Heart left ventricle (tissue), 13 donors: ENCODE results near the gene SLCO3A1.

Source experiments
- CTCF ChIP-seq, 12 donors: fragments of 200-600 bp; sonication (generic) in 4 of 12; IDR thresholded peaks; one replicate each; pipeline versions ENCODE4 v1.5.0 to v1.8.0; 2018 to 2022; ENCODE audit warnings: antibody characterized with exemption in 12 of 12, mild to moderate bottlenecking in 5 of 12
- POLR2A ChIP-seq, 2 donors: fragments of 450-650 bp; IDR thresholded peaks; one replicate each; pipeline ENCODE4 v1.6.1; 2017; ENCODE audit warnings: antibody characterized with exemption in 2 of 2, mild to moderate bottlenecking in 2 of 2, moderate library complexity in 2 of 2
- donor health status: ischemic (EF 13 %, LVEDD 7.1; RV severe dilation, severe dysfunction).
- donor health status: DM: no; HTN: yes; CAD: no.
- donor health status: DM: no; HTN: no; CAD: no.
- donor health status: ischemic (EF 25% LVEDD 6.9; RV normal size, moderate dysfunction).
- donor health status: ischemic (EF 25% LVEDD 5.7; RV mildly dilated, moderate dysfunction).
- donor health status: ischemic (EF 35%, LVEDD 5.7; RV mildly dilated, moderate dysfunction).
- donor health status: nonischemic (EF 11% LVEDD 7.7; RV severe dilation, severe dysfunction).
- donor health status: DM: yes; HTN: yes; CAD: no.
- donor health status: PGD.
- donor health status: ischemic (EF 29% LVEDD 5.4; RV normal size, mild dysfunction).
- donor health status: nonischemic (EF 23%, LVEDD 6.1; RV moderate dilation, normal function).

- TF ChIP-seq POLR2A (IDR thresholded peaks at IDR 0.05) (no peak), CTCF (IDR thresholded peaks at IDR 0.05) (no peak)
These were observed 257.8 kb downstream of the SLCO3A1 start for GRCh38 chr15:92111291-92111690.
